ENCODE data around the gene MICALL1. TPM values are rescaled to one million over a fixed set of nuclear protein-coding genes. Genes with fewer than 3 reads are reported as not detected.

MICALL1 gene
- total and polyA plus RNA-seq, 2 of the 13 experiments (the other 11 are each of a cell fraction or from before 2014, with no cell fraction given), result 7.6 to 10.6 TPM

DNA sequence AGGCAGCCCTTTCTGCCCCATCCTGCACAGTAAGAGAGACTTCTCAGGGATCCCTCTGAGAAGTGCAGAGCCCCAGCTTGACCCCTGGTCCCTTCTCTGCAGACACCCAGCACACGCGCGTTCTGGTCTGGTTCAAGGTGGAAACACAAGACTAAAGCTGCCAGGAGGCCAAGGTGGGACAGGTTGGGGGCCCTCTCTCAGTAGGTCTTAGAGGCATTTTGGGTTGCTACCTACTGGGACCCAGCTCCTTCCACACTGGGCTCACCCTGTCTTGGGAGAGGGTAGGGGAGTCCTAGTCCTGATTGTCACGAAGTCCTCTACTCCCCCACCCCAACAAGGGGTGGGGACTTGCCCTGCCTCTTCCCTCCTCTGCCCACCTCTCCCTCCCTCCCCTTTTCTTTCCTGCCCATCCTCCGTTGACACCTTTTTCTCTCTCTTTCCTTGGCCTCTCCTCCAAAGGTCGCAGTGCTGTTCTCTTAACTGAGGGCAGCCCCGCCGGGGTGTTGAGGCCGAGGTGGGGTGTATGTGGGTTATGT lies 79.0 kb downstream of the MICALL1 start:
- no peak overlapping the region for H3K9ac ChIP-seq (ENCODE audit: insufficient read depth, low read depth, low read length)
- no peak for TF ChIP-seq HNRNPK (IDR thresholded peaks at IDR 0.05; ENCODE audit: low read depth, low read length, poor library complexity, severe bottlenecking)
- BruUV-seq (replicated peaks), result no TSS peak
- intact Hi-C loops (cut with micrococcal nuclease; ENCODE audit: unreplicated experiment), result no loop called here
- FAIRE-seq (no peak), DNase-seq (ENCODE audit: low spot score) (no peak), ATAC-seq (no peak)
- H3K4me1 ChIP-seq (ENCODE audit: insufficient read depth, low read length), result peaks cover 29% of the 10 kb centered on the region
- ChIA-PET POLR2A (no interaction called here), CTCF (ENCODE audit: low intra/inter-chr PET ratio, low total read pairs) (no interaction called here)
- 84% methylated on average over 9 of the region's 9 CpGs for WGBS (ENCODE audit: low lambda C conversion rate)
- H3K27me3 ChIP-seq (ENCODE audit: control insufficient read depth in 1 of 2, insufficient read depth in 2 of 2, low read length in 2 of 2), result no peaks in the 10 kb centered on the region
- in situ Hi-C loops (cut with HindIII; ENCODE audit: extremely low pct_ligation_motif_present, low pct_unique_long_range_greater_than_20kb), result no loop called here
- H3K79me2 ChIP-seq (ENCODE audit: insufficient read depth, low read length), result no peaks in the 10 kb centered on the region
- H3K36me3 ChIP-seq (replicated peaks in 1 of 2; ENCODE audit: control insufficient read depth in 1 of 2, insufficient read depth in 2 of 2, low read length in 2 of 2), result no peaks in the 10 kb centered on the region
- H3K9me3 ChIP-seq (ENCODE audit: low read length), result no peaks in the 10 kb centered on the region
- H3K4me2 ChIP-seq (ENCODE audit: low read depth, low read length), result no peak overlapping the region
- no peaks in the 10 kb centered on the region for H4K20me1 ChIP-seq (ENCODE audit: insufficient read depth, low read length)
- no peak overlapping the region for H3K4me3 ChIP-seq (replicated peaks in 1 of 3; ENCODE audit: insufficient read depth in 1 of 3, low read depth in 2 of 3, low read length in 3 of 3)
- H2AFZ ChIP-seq (ENCODE audit: low read length), result no peak overlapping the region
- no peak overlapping the region for H3K27ac ChIP-seq (ENCODE audit: extremely low read length, insufficient read depth, low read length)

DNA sequence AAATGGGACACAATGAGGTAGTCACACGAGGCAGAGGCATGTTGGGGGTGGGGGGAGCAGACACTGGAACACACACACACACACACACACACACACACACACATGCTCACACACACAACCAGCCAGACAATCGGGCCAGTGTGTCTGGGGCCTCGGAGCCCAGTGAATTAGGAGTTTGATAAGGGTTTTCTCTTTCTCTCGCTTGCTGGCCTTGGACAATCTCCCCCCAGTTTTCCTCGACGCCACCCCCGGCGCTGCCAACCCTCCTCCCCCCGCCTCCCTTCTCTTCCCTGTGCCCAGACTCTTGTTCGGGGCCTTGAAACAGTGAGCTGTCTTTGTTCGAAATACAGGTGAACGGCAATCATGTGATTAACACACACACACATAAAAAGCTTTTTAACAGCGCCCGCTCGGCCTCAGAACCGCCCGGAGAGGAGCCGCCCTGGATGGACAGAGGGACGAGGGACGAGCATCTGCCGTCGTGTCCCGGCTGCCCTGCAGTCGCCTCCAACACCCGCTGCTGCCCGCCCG lies 79.7 kb downstream of the MICALL1 start:
- ChIA-PET POLR2A (no interaction called here), CTCF (ENCODE audit: low intra/inter-chr PET ratio, low total read pairs) (no interaction called here)
- in situ Hi-C loops (cut with HindIII; ENCODE audit: extremely low pct_ligation_motif_present, low pct_unique_long_range_greater_than_20kb) (no loop called here), intact Hi-C loops (cut with micrococcal nuclease; ENCODE audit: unreplicated experiment) (no loop called here)
- TF ChIP-seq PAF1 (CRISPR knock-in tag; IDR thresholded peaks at IDR 0.05), result no peak
- no peak for TF ChIP-seq NPAS2 (CRISPR knock-in tag; IDR thresholded peaks at IDR 0.05; ENCODE audit: borderline replicate concordance)
- TF ChIP-seq, protein P1, sequence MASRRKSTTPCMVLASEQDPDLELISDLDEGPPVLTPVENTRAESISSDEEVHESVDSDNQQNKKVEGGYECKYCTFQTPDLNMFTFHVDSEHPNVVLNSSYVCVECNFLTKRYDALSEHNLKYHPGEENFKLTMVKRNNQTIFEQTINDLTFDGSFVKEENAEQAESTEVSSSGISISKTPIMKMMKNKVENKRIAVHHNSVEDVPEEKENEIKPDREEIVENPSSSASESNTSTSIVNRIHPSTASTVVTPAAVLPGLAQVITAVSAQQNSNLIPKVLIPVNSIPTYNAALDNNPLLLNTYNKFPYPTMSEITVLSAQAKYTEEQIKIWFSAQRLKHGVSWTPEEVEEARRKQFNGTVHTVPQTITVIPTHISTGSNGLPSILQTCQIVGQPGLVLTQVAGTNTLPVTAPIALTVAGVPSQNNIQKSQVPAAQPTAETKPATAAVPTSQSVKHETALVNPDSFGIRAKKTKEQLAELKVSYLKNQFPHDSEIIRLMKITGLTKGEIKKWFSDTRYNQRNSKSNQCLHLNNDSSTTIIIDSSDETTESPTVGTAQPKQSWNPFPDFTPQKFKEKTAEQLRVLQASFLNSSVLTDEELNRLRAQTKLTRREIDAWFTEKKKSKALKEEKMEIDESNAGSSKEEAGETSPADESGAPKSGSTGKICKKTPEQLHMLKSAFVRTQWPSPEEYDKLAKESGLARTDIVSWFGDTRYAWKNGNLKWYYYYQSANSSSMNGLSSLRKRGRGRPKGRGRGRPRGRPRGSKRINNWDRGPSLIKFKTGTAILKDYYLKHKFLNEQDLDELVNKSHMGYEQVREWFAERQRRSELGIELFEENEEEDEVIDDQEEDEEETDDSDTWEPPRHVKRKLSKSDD (CRISPR knock-in tag; IDR thresholded peaks at IDR 0.05; ENCODE audit: low read depth), result no peak
- TF ChIP-seq ETV5 (CRISPR knock-in tag; IDR thresholded peaks at IDR 0.05; ENCODE audit: borderline replicate concordance), result no peak
- TF ChIP-seq ZNF282 (IDR thresholded peaks at IDR 0.05; ENCODE audit: partially characterized antibody), result no peak
- TF ChIP-seq ZNF891 (CRISPR knock-in tag; IDR thresholded peaks at IDR 0.05), result no peak
- TF ChIP-seq, protein P2, sequence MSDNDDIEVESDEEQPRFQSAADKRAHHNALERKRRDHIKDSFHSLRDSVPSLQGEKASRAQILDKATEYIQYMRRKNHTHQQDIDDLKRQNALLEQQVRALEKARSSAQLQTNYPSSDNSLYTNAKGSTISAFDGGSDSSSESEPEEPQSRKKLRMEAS (IDR thresholded peaks at IDR 0.05), result no peak
- no peak for TF ChIP-seq NFE2L1 (CRISPR knock-in tag; IDR thresholded peaks at IDR 0.05; ENCODE audit: borderline replicate concordance)
- TF ChIP-seq ZFY (CRISPR knock-in tag; IDR thresholded peaks at IDR 0.05), result no peak
- no peak for TF ChIP-seq SSRP1 (CRISPR knock-in tag; IDR thresholded peaks at IDR 0.05)
- no peak for TF ChIP-seq ZFAT (CRISPR knock-in tag; conservative IDR thresholded peaks at IDR 0.05)
- no peak for TF ChIP-seq CBX5 (CRISPR knock-in tag; IDR thresholded peaks at IDR 0.05; ENCODE audit: borderline replicate concordance)
- no peaks in the 10 kb centered on the region for H3K9me3 ChIP-seq (ENCODE audit: low read length)
- H3K27me3 ChIP-seq (ENCODE audit: control insufficient read depth in 1 of 2, insufficient read depth in 2 of 2, low read length in 2 of 2), result no peaks in the 10 kb centered on the region
- H3K79me2 ChIP-seq (ENCODE audit: insufficient read depth, low read length), result no peaks in the 10 kb centered on the region
- DNase-seq (ENCODE audit: low spot score) (no peak), ATAC-seq (no peak), FAIRE-seq (no peak)
- no peak overlapping the region for H3K4me3 ChIP-seq (replicated peaks in 1 of 3; ENCODE audit: insufficient read depth in 1 of 3, low read depth in 2 of 3, low read length in 3 of 3)
- H3K9ac ChIP-seq (ENCODE audit: insufficient read depth, low read depth, low read length), result no peak overlapping the region
- H4K20me1 ChIP-seq (ENCODE audit: insufficient read depth, low read length), result no peaks in the 10 kb centered on the region
- H3K36me3 ChIP-seq (replicated peaks in 1 of 2; ENCODE audit: control insufficient read depth in 1 of 2, insufficient read depth in 2 of 2, low read length in 2 of 2), result no peaks in the 10 kb centered on the region
- no peak overlapping the region for H2AFZ ChIP-seq (ENCODE audit: low read length)
- H3K27ac ChIP-seq (ENCODE audit: extremely low read length, insufficient read depth, low read length), result no peak overlapping the region
- peaks cover 22% of the 10 kb centered on the region for H3K4me1 ChIP-seq (ENCODE audit: insufficient read depth, low read length)
- no peak overlapping the region for H3K4me2 ChIP-seq (ENCODE audit: low read depth, low read length)
- BruUV-seq (replicated peaks), result no TSS peak
- WGBS (ENCODE audit: low lambda C conversion rate), result 92% methylated on average over 27 of the region's 27 CpGs
